HG03575 (cell line): ENCODE measurements around the gene FBXL20.
"Not testable (repeated sequence)": the region's sequence is repeated elsewhere in the genome, so short reads cannot be mapped to it uniquely, and the experiment has no call there.

Source experiments
- ATAC-seq: cut with Tn5 transposase; IDR thresholded peaks from one replicate; pipeline ENCODE4 v1.9.1; 2021; ENCODE audit not compliant: unreplicated experiment, insufficient number of reproducible peaks, low FRiP score; ENCODE audit errors: extremely low read depth

Gene FBXL20

GRCh38 chr17:39401412-39402243, at the start of gene FBXL20:
FBXL20 (minus strand) TSS chr17:39401626; CDS start chr17:39401402, 224 bp downstream.
- no peak for ATAC-seq

- ATAC-seq, result peak; percentile 74
These were observed 49.6 kb upstream of the FBXL20 start, which contains the start of gene MED1 for GRCh38 chr17:39450847-39451581. MED1 (minus strand) TSS chr17:39451263; CDS start chr17:39451062, 201 bp downstream.

- ATAC-seq, result no peak
These were observed 48.6 kb upstream of the FBXL20 start for GRCh38 chr17:39450051-39450450.

- ATAC-seq, result no peak
These were observed 46.1 kb upstream of the FBXL20 start for GRCh38 chr17:39447561-39447960.

GRCh38 chr17:39443326-39443725, 41.9 kb upstream of the FBXL20 start:
- no peak for ATAC-seq

GRCh38 chr17:39439868-39440267, 38.4 kb upstream of the FBXL20 start:
- not testable (repeated sequence) for ATAC-seq

- no peak for ATAC-seq
These were observed 28.2 kb upstream of the FBXL20 start for GRCh38 chr17:39429600-39429999.

GRCh38 chr17:39416141-39416540, 14.7 kb upstream of the FBXL20 start:
- ATAC-seq, result no peak

GRCh38 chr17:39410279-39410678, 8.9 kb upstream of the FBXL20 start:
- no peak for ATAC-seq

GRCh38 chr17:39408360-39408759, 6.9 kb upstream of the FBXL20 start:
- ATAC-seq, result no peak

- ATAC-seq, result no peak
These were observed 5.5 kb upstream of the FBXL20 start for GRCh38 chr17:39406951-39407350.

GRCh38 chr17:39405436-39405835, 4.0 kb upstream of the FBXL20 start:
- no peak for ATAC-seq

- ATAC-seq, result no peak
These were observed 3.3 kb upstream of the FBXL20 start for GRCh38 chr17:39404542-39405378.

- ATAC-seq, result no peak
These were observed 1.6 kb upstream of the FBXL20 start for GRCh38 chr17:39402890-39403605.

GRCh38 chr17:39402244-39402889, 941 bp upstream of the FBXL20 start:
- no peak for ATAC-seq

- no peak for ATAC-seq
These were observed 647 bp downstream of the FBXL20 start for GRCh38 chr17:39400547-39401411.

- no peak for ATAC-seq
These were observed 1.6 kb downstream of the FBXL20 start for GRCh38 chr17:39399791-39400190.
